GM12891 (cell line): ENCODE measurements around the gene ASB6.

ENCODE experiments used
- DNase-seq: peaks from one replicate; pipeline ENCODE4 v3.0.0; 2011; ENCODE audit warnings: low spot score; ENCODE audit not compliant: insufficient read length
- FAIRE-seq: peaks from 2 replicates; lab custom pipeline; 2011; peaks lifted over from hg19 to GRCh38; lab: Jason Lieb, UNC
- PAX5 ChIP-seq: IDR thresholded peaks from 2 replicates; pipeline ENCODE4 v1.6.1; 2011; ENCODE audit warnings: low read length, moderate library complexity, mild to moderate bottlenecking; ENCODE audit not compliant: insufficient read depth, severe bottlenecking
- POLR2A ChIP-seq: IDR thresholded peaks from 2 replicates; pipeline ENCODE4 v1.6.1; 2011; ENCODE audit warnings: low read depth, low read length, control low read depth
- POLR2AphosphoS5 ChIP-seq: IDR thresholded peaks from 2 replicates; pipeline ENCODE4 v1.6.1; 2011; ENCODE audit warnings: low read depth, low read length, control low read depth
- POU2F2 ChIP-seq: IDR thresholded peaks from 2 replicates; pipeline ENCODE4 v1.6.1; 2011; ENCODE audit warnings: low read depth, mild to moderate bottlenecking, control low read depth, low read length, moderate library complexity
- SPI1 ChIP-seq: IDR thresholded peaks from 2 replicates; pipeline ENCODE4 v1.6.1; 2011; ENCODE audit warnings: low read depth, low read length, control low read depth
- TAF1 ChIP-seq: IDR thresholded peaks from 2 replicates; pipeline ENCODE4 v1.6.1; 2011; ENCODE audit warnings: low read depth, low read length, control low read depth

The ASB6 gene

GRCh38 chr9:129654554-129655040 is 12.6 kb upstream of the ASB6 start:
- no peak for DNase-seq
- TF ChIP-seq POU2F2 (no peak), PAX5 (no peak), POLR2A (no peak), POLR2AphosphoS5 (no peak), TAF1 (no peak), SPI1 (no peak)
- no peak for FAIRE-seq

- no peak for FAIRE-seq
- TF ChIP-seq POLR2A (no peak), SPI1 (no peak), PAX5 (no peak), TAF1 (no peak)
- DNase-seq = no peak
Measured at GRCh38 chr9:129653823-129654553, 12.0 kb upstream of the ASB6 start.

- TF ChIP-seq SPI1 (no peak), POU2F2 (no peak), TAF1 (no peak), POLR2A (no peak), POLR2AphosphoS5 (no peak)
- no peak for DNase-seq
- no peak for FAIRE-seq
Measured at GRCh38 chr9:129650680-129651235, 8.8 kb upstream of the ASB6 start.

DNA sequence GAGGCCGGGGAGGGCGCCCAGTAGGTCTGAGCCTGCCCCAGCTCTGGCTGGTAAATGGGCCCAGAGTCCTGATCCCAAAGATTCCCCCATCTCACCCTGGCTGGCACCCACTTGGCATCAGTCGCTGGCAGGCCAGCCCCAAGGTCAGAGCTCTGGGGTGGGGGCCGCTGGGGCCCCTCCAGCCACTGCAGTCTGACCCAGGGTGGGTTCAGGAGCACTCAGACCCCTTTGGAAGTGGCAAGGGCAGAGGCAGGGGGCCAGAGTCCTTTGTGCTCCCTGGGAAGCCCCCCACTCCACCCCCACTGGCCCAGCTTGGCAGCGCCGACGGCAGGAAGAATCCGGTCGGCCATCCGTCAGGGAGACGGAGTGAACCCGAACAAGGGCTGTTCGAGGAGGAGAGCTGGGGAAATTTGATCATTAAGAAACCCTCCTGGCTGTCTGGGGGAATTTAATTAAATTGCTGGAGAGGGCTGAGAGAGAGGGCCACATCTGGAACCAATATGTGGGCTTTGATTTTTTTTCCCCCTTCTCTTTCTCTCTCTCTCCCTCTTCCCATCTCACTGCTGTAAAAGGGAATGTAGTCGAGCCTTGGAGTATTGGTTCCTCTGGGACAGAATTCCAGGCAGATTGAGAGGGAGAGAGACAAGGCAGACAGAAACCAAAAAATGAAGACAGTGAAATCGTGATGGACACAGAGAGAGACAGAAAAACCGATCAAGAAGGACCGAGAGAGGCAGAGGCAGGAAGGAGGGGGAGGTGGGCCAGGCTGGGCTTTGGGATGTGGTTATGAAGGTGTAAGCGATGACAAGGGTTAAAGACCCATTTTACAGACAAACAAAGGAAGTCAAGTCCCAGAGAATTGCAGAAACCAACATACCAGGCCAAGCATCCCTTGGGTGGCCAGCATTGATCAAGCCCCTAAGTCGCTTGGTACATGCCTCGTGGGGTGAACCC is 8.1 kb upstream of the ASB6 start:
- FAIRE-seq = no peak

DNA sequence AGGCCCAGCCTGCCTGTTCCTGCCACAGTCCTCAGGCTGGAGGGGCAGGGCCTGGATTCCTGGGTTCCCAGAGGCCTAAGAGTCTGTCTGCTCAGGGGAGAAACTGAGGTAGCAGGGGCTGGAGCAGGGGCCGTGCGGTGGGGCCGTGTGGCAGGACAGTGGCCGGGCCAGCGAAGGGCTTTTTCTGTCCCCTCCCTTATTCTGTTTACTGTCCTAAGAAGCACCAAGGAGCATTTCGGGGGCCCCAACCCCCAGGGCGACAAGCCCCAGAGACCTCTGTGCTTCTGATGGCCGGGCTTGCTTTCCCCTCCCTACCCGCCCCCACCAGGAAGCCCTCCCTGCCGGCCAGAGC is 6.8 kb upstream of the ASB6 start:
- TF ChIP-seq POU2F2 (no peak), SPI1 (no peak)
- DNase-seq (no peak), FAIRE-seq (no peak)

More for the DNA sequence above, 8.1 kb upstream of the ASB6 start:
- TF ChIP-seq PAX5 = no peak
- no peak for TF ChIP-seq POLR2AphosphoS5
- no peak for TF ChIP-seq SPI1
- TF ChIP-seq TAF1 = no peak
- TF ChIP-seq POU2F2 = no peak
- TF ChIP-seq POLR2A = no peak
- DNase-seq = no peak

- TF ChIP-seq PAX5 (no peak), TAF1 (no peak), POU2F2 (no peak), POLR2A (no peak), POLR2AphosphoS5 (no peak), SPI1 (no peak)
- DNase-seq (no peak), FAIRE-seq (peak; percentile 40)
Measured at GRCh38 chr9:129648092-129648763, 6.3 kb upstream of the ASB6 start.

GRCh38 chr9:129647635-129648034 is 5.7 kb upstream of the ASB6 start:
- TF ChIP-seq TAF1 = no peak
- DNase-seq = no peak
- FAIRE-seq = no peak

- FAIRE-seq (no peak), DNase-seq (no peak)
- TF ChIP-seq PAX5 (no peak), TAF1 (no peak), POLR2AphosphoS5 (no peak), POU2F2 (no peak), SPI1 (no peak), POLR2A (no peak)
Measured at GRCh38 chr9:129646654-129647053, 4.7 kb upstream of the ASB6 start.

DNA sequence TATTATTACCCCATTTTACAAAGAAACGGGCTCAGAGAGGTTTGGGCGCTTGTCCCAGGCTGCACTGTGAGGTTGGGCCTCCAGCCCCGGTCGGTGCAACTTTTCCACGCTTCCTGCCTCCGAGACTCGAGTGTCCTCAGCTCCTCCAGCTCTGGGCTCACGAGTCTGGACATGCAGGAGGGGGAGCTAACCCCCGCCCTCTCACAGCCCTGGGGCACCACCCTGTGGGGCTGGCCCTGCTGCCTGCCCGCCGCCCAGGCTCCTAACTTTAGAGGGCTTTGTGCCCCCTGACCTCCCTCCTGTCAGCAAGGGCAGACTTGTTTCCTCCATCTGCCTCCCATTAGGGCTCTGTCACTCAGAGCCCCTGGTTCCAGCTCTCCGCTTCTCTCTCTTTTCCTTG is 4.3 kb upstream of the ASB6 start:
- FAIRE-seq (no peak), DNase-seq (no peak)
- TF ChIP-seq POLR2A (no peak), TAF1 (no peak), POU2F2 (no peak), POLR2AphosphoS5 (no peak), SPI1 (no peak), PAX5 (no peak)
